HL-60 (cell line): ENCODE data around the gene CLEC4M.

Experiments
- DNase-seq, 2 experiments: peaks; one replicate each; pipeline ENCODE4 v3.0.0-alpha.2; 2010 to 2020; ENCODE audit warnings: low read depth in 1 of 2, low spot score in 1 of 2
- H3K27ac ChIP-seq: fragments of 250-450 bp; sonication (Bioruptor Pico); replicated peaks from 2 replicates; pipeline ENCODE4 v1.5.1; 2020; ENCODE audit warnings: mild to moderate bottlenecking, moderate library complexity
- H3K27me3 ChIP-seq: fragments of 250-450 bp; sonication (Bioruptor Pico); 2 replicates; pipeline ENCODE4 v1.5.1; 2021; ENCODE audit warnings: mild to moderate bottlenecking, moderate library complexity; ENCODE audit not compliant: insufficient read depth, poor library complexity, severe bottlenecking
- H3K4me3 ChIP-seq: replicated peaks from 2 replicates; pipeline ENCODE4 v1.5.1; 2011; ENCODE audit warnings: mild to moderate bottlenecking, control low read depth, low read length; ENCODE audit not compliant: insufficient read depth
- GABPA ChIP-seq: IDR thresholded peaks from 2 replicates; pipeline ENCODE4 v1.6.1; 2012; ENCODE audit warnings: low read depth
- POLR2AphosphoS5 ChIP-seq: IDR thresholded peaks from 2 replicates; pipeline ENCODE4 v1.6.1; 2012; ENCODE audit warnings: low read depth
- SPI1 ChIP-seq: IDR thresholded peaks from 2 replicates; pipeline ENCODE4 v1.6.1; 2012; ENCODE audit warnings: low read depth, mild to moderate bottlenecking, borderline replicate concordance
- TF ChIP-seq, protein P1 (sequence below): IDR thresholded peaks from one replicate; pipeline ENCODE4 v1.5.1; 2011; ENCODE audit warnings: low read length, control low read depth, inconsistent platforms; ENCODE audit not compliant: insufficient read depth
- TF ChIP-seq, protein P2 (sequence below): IDR thresholded peaks from 2 replicates; pipeline ENCODE4 v1.6.1; 2012; ENCODE audit warnings: low read depth; ENCODE audit not compliant: insufficient replicate concordance

Gene CLEC4M

DNA sequence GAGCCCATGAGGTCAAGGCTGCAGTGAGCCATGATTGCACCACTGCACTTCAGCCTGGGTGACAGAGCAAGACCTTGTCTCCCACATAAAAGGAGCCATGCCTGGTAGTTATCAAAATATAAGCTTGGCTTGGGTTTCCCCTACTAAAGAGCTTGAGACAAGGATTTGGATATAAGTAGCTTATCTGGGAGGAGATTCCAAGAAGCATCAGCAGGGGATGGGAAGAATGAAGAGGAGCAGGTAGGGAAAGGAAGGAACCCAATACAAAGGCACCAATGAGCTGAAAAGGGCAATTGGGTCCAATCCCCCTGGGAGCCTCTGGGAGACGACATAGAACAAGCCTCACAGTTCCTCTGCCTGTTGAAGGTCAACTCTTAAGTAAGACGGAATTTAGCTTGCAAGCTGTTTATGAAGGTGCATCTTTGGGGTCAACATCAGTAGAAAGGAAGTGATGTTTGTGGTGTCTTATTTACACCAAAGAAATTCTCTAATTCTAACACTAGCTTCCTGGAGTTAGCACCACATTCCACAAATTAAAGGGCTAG, 23.8 kb upstream of the CLEC4M start:
- Histone ChIP-seq H3K27me3 (no peaks in the 10 kb centered on the region), H3K4me3 (no peak overlapping the region), H3K27ac (no peak overlapping the region)
- TF ChIP-seq GABPA = no peak
- TF ChIP-seq, protein P1, sequence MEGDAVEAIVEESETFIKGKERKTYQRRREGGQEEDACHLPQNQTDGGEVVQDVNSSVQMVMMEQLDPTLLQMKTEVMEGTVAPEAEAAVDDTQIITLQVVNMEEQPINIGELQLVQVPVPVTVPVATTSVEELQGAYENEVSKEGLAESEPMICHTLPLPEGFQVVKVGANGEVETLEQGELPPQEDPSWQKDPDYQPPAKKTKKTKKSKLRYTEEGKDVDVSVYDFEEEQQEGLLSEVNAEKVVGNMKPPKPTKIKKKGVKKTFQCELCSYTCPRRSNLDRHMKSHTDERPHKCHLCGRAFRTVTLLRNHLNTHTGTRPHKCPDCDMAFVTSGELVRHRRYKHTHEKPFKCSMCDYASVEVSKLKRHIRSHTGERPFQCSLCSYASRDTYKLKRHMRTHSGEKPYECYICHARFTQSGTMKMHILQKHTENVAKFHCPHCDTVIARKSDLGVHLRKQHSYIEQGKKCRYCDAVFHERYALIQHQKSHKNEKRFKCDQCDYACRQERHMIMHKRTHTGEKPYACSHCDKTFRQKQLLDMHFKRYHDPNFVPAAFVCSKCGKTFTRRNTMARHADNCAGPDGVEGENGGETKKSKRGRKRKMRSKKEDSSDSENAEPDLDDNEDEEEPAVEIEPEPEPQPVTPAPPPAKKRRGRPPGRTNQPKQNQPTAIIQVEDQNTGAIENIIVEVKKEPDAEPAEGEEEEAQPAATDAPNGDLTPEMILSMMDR = no peak
- no peak for TF ChIP-seq POLR2AphosphoS5
- TF ChIP-seq SPI1 = no peak
- TF ChIP-seq, protein P2, sequence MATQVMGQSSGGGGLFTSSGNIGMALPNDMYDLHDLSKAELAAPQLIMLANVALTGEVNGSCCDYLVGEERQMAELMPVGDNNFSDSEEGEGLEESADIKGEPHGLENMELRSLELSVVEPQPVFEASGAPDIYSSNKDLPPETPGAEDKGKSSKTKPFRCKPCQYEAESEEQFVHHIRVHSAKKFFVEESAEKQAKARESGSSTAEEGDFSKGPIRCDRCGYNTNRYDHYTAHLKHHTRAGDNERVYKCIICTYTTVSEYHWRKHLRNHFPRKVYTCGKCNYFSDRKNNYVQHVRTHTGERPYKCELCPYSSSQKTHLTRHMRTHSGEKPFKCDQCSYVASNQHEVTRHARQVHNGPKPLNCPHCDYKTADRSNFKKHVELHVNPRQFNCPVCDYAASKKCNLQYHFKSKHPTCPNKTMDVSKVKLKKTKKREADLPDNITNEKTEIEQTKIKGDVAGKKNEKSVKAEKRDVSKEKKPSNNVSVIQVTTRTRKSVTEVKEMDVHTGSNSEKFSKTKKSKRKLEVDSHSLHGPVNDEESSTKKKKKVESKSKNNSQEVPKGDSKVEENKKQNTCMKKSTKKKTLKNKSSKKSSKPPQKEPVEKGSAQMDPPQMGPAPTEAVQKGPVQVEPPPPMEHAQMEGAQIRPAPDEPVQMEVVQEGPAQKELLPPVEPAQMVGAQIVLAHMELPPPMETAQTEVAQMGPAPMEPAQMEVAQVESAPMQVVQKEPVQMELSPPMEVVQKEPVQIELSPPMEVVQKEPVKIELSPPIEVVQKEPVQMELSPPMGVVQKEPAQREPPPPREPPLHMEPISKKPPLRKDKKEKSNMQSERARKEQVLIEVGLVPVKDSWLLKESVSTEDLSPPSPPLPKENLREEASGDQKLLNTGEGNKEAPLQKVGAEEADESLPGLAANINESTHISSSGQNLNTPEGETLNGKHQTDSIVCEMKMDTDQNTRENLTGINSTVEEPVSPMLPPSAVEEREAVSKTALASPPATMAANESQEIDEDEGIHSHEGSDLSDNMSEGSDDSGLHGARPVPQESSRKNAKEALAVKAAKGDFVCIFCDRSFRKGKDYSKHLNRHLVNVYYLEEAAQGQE = no peak
- no peak for DNase-seq

DNA sequence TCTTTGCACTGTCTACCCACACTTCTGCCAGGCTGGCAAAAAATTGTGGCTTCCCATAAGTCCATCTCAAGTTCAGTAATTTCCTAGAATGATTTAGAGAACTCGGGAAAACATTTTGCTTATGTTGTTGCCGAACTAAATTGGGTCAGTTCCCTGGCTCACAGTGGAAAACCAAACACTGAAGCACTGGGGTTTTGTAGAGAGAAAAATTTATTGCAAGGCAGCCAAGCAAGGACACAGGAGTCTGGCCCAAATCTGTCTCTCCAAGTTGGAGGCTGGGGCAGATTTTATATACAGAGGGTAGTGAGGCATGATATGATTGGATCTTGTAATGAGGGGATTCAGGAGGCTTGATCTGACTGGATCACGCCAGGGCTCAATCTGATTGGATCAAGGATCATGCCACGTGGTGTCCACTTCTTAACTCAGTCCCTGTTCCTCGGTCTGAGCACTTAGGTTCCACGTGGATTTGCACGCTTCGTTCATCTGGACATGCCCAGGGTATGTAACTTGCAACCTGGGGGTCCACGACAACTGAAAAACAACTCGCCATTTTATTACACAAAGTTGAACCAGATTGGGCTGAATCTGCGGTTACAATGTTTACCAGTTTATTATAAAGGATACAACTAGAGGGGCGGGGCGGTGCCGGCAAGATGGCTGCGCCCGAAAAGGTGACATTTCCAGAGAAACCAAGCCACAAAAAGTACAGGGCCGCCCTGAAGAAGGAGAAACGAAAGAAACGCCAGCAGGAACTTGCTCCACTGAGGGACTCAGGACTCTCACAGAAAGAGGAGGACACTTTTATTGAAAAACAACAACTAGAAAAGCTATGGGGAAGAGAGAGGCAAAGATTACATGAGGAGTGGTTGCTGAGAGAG, 23.0 kb upstream of the CLEC4M start:
- TF ChIP-seq GABPA (no peak), SPI1 (no peak), POLR2AphosphoS5 (no peak)
- TF ChIP-seq, protein P2 = no peak
- TF ChIP-seq, protein P1 = no peak

DNA sequence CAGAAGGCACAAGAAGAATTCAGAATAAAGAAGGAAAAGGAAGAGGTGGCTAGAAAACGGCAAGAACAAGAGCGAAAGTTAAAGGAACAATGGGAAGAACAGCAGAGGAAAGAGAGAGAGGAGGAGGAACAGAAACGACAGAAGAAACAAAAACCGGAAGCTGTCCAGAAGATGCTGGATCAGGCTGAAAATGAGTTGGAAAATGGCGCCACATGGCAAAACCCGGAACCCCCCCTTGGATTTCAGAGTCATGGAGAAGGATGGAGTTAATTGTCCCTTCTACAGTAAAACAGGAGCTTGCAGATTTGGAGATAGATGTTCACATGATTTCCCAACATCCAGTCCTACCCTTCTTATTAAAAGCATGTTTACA, 22.4 kb upstream of the CLEC4M start:
- Histone ChIP-seq H3K4me3 (no peak overlapping the region), H3K27ac (no peak overlapping the region), H3K27me3 (no peaks in the 10 kb centered on the region)
- TF ChIP-seq GABPA = no peak
- TF ChIP-seq POLR2AphosphoS5 = no peak
- TF ChIP-seq SPI1 = no peak
- TF ChIP-seq, protein P2 = no peak
- TF ChIP-seq, protein P1 = no peak
- no peak for DNase-seq

More for the DNA sequence above, 23.0 kb upstream of the CLEC4M start:
- no peaks in the 10 kb centered on the region for H3K27me3 ChIP-seq
- no peak for DNase-seq
- no peak overlapping the region for H3K4me3 ChIP-seq
- H3K27ac ChIP-seq = no peak overlapping the region
